Measurements from ENCODE around the gene PLEKHG5.

PLEKHG5 gene

DNA sequence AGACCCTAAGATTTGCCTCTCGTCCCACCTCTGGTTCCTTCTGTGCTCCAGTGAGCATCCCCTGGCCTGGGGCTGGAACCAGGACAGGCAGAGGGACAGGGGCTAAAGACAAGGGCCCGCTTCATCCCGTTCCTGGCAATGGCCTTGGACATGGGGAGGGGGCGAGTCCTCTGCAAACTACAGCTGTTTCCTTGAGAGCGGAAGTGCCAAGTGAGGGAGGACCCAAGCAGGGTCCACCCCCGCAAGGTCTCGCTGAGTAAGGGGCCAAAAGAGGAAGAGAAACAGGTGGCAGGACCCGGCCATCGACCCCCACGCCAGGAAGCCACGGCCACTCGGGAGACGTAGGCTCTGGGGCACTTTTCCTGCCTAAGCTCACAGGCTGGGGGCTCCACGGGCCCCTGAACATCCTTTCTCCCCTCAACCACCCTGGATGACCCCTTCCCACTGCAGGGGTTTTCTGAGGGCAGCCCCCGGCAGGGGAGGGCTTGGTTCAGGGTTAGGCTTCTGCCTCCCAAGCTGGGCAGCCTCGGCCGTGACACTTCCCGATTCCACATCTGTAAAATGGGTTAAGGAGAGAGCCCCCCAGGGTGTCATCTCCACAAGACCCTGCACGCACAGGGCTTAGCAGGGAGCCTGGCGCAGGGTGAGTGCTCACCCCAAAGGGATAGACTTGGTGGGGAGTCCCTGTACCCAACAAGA is 17.9 kb upstream of the PLEKHG5 start:
- no peak for FAIRE-seq

DNA sequence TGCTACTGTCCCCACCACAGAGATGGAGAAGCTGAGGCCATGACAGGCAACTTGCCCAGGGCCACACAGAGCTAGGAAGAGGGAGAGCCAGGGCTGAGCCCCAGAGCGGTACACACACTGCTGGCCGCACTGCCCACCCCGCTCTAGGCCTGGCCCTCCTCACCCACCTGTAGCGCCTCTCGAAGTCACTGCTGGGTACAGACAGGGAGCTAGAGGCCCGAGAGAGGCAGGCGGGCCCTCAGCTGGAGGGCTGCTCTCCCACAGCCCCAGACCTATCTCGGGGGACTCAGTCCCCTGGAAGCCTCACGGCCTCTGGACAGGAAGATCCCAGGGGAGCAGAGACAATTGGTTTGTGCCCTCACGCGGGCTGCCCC is 17.3 kb upstream of the PLEKHG5 start:
- no peak for FAIRE-seq

DNA sequence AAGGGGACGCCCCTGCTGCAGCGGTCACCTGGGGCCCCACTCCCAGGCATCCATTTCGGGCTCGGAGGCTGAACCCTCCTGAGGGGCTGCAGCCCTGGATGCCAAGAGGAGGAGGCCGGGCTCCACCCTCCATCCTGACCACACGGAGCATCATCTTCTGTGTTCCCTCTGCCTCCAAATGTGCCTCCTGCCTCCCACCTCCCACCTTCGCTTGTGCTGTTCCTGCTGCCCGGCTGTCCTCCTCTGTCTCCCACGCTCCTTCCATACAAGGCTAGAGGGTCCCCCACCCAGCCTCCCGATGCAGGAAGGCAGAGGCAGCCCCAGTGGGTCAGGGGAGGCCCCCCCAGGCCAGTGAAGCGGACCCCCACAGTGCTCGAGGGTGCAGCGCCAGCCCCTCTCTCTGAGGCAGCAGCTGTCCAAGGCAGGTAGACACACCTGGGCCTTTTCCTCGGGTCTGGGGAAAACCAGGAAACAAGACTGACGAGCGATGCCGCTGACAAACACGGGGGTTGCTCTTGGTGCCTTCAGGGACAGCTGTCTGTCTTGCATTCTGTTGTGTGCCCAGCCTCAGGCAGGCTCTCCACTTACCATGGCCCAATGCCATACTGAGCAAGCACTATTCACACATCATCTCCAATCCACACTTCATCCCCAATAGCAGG is 16.8 kb upstream of the PLEKHG5 start:
- FAIRE-seq: no peak

DNA sequence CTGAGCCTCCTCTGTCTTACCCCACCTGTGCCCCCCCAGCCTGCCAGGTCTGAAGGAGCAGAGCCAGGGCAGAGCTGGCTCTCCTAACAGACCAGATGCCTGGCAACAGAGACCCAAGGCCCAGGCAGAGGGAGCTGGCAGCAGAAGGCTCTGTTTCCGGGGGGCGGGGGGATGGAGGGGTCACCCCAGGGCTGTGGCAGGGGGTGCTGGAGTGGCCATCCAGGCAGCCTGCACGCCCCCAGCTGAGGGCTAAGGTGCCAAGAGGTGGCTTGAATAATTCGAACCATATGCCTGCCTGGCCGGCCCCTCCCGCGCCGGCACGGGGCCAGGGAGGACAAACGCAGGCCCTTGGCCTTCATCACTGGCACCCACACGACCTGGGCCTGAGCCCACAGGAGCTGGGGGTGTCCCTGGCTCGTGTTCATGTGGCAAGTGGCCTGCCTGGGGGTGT is 16.0 kb upstream of the PLEKHG5 start:
- no peak for FAIRE-seq

DNA sequence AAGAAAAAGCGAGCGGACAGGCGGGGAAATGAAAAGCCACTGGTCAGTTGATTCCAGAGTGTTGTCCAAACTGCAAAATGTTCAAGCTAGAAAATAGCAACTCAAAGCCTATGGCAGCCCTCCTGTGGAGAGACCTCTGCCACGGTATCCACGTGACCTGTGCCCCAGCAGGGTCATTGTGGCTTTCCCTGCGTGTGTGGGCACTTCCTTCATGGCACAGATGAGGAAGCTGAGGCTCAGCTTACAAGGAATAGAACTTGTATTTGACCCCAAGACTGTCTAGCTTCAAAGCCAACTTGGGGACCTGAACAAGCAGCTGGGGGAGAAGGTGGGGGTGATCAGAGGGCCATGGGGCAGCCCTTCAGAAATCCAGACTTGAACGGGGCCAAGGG is 15.6 kb upstream of the PLEKHG5 start:
- FAIRE-seq: no peak

DNA sequence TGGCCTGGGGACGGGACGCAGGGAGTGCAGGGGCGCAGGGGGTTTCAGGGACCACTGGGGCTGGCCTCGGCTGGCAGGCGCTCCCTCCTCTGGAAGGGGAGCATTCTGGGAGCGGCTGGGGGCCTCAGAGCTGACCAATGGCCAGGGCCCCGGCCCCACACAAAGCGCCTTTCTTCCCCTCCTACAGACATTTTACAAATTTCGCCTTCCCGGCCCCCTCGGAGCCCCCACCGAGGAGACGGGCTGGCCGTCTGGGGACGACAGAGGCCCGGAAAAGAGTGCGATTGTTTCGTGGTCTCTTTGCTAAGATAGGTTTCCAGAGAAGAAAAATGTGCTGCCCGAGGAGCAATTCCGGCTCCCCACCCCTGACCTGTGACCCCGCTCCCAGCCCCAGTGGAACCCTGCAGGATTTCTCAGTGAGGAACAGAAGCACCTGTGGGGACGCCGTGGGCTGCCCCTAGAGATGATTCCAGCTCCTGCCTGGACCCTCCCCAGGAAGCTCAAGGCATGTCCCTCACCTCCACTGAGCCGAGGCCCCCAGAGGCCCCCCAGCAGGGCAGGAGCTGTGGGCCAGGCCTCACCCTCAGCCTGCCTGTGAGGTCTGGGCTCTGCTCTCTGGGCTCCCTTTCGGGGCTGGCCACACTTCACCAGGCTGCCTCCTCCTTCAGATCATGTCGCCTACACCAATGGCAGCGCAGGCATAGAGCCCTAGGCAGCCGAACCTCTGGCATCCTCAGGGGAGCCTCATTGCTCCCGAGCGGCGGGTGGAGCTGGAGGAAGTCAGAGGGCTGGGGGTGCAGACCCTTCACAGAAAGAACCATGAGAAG is 15.0 kb upstream of the PLEKHG5 start:
- FAIRE-seq: no peak

DNA sequence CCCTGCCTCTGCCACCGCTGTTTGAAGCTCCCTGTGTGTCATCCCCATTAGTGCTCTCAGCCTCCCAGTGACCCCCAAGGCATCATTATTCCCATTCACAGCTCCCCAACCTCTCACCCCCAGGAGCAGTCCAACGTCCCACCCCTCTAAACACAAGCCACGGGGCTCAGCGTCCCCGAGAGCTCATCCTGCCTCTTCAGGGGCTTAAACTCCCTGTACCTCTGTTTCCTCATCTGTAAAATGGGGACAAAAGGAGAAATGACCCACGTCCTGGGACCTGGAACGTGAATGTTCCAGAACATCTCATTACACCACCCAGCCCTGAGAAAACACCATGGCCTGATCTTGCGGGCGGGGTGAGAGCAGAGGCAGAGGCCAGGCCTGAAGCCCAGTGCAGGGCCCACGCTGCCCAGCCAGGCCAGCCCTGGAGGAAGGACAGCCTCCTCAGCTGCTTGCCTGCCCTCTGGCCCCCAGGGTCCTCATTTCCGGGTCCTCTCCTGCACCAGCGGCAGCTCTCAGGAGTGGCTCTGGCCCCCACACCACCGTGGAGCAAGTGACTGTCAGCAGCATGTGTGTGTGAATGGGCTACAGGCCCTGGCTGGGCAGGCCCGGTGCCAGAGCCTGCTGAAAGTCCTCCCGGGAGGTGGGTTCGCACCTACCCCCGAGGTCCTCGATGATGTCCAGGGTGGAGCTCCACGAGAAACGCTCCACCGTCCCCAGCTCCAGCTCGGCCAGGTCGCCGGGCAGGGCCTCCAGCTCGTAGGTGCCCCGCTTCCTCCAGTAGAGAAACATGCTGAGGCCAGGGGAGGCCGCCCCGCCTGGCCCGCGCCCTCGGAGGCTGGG is 14.1 kb upstream of the PLEKHG5 start:
- no peak for FAIRE-seq

DNA sequence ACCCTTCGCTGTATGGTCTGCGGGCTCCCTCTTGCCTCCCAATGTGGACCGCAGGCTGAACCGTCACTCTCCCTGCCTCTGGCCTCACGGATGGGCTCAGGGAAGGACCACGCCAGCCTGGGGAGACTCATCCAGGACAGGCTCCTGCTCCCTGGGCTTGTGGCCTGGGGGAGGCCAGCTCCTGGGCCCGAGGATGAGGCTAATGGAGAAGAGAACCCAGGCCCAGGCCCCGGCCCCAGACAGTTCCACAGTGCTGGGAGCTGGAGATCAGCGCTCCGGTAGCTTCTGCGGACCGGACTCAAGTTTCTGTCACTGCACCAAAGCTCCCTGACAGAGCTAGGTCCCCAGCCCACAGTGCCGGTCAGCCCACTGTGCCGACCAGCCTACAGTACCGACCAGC is 13.4 kb upstream of the PLEKHG5 start:
- no peak for FAIRE-seq

DNA sequence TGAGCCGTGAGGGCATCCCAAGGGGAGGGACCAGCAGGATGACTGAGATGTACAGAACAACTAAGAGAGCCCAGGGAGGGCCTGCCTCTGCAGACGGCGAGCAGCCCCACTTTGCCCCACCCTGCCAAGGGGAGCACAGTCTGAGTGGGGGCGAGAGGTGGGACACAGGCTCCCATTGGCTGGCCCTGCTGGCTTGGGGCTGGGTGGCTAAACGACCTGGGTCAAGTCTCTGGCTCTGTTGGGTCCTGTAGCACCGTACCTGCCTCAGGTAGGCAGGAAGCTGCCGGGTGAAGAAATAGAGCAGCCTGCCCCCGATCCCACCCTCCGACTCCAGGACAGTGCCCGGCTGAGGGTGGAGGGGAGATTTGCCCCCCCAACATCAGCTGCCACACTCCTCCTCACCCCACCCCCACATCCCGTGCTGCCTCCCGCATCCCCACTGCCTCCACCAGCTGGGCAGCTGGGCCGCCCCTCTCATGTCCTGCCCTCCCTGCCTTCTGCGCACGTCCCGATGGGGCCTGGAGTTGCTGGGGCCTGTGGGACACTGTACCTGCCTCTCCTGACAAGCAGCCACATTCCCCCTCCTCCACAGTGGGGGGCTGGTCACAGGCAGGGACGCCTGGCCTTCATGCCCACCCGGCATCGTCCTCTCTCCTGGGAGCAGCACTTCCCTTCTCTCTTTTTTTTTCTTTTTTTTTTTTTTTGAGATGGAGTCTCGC is 12.6 kb upstream of the PLEKHG5 start:
- FAIRE-seq: no peak

DNA sequence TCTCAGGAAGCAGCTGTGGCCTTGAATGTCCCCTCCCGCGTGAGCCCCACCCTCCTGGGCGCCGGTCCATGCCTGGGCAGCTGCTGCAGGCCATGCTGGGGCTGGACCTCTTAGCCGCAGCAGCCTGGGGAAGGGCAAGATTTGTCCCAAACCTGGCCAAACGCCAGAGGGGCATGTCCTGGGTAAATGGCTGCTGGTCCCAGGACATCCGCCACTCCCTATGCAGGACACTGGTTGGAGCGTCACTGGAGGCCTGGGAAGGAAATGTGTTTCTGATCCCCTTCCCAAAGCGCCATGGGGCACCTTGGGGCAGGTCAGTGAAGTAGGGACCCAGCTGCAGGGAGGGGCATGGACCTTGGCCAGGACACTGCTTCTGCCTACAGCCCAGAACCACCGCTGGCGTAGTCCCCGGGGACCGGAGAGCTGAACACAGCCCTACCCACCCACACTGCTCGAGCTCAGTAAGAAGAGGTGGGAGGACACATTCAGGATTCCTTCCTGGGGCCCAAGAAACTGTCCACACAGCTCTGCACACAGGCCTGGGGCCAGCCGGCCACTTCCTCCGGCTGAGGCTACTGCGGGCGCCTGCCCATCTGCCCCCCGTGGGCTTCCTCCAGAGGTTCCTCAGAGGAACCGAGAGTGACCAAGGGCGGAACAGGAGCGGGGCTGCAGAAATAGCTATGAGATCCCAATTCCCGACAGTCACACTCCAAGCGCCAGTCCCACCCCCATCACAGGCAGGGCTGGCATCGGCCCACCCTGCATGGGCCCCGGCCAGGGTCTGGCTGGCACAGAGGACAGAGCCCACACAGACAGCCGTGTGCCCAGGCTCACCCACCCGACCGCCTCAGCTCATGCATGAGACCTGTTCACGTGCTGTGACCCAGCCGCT is 10.8 kb upstream of the PLEKHG5 start:
- no peak for FAIRE-seq

DNA sequence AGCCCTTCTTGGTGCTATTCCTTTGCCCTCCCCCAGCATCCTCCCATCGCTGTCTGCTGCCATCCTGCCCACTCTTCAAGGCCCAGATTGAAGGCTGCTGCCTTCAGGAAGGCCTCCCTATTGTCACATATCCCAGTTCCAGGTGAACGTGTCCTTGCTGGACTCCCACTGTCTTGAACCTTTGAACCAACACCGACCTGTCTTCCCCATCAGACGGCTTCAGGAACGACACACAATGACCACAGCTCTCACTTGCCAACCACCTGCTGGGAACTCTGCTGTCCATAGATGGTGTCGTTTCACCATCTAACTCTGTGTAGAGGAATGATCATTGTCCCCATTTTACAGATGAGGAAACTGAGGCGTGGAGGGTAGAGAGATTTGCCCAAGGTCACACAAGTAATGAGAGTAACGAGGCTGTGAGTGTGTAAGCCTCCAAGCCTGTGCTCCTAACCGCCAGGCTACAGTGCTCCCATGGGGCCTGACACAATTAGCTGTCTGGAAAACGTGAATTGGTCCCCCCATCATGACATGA is 9.9 kb upstream of the PLEKHG5 start:
- no peak for FAIRE-seq

DNA sequence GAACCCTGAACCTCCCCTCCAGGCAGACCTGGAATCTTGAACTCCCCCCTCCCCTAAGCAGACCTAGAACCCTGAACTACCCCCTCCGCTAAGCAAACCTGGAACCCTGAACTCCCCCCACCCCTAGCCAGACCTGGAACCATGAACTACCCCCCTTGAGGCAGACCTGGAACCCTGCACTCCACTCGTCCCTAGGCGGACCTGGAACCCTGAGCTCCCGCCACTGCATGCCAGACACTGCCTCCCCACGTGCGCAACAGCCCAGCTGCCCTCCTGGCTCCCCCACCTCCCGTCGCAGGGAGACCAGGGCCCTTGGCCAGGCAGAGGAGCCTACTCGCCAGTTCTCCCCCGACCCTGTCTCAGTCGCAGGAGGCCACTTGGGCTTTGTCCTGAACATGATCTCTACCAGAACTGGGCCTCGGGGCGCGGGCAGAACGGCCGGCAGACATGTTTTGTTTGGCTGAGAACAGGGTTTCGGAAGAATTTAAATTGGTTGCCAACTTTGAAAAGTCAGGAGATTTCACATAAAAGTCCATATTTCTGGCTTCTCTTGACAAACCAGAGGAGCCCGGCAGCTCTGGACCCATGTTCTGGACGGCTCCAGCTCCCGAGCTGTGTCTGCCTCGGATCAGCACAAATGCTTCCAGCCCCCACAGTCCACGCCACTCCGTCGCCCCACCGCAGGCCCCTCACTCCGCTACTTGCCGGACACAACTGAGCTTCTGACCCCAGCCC is 9.2 kb upstream of the PLEKHG5 start:
- FAIRE-seq: no peak

DNA sequence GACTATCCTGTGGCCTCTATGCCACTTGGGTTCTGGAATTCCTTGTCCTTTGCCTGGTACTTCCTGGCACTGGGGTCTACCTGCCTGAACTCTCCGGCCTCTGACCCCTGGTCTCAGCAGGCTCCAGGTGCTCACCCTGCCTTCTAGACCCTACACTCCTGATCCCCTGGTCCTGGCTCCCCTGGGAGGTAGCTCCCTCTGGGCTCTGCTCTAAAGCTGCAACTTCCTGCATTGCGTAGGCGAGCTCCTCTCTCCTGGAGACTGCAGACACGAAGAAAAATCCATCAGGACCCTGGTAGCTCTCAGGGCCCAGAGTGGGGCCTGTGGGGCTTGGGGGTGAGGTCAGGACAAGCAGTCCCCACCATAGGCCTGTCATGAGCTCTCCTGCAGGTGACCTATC is 7.8 kb upstream of the PLEKHG5 start:
- no peak for FAIRE-seq

DNA sequence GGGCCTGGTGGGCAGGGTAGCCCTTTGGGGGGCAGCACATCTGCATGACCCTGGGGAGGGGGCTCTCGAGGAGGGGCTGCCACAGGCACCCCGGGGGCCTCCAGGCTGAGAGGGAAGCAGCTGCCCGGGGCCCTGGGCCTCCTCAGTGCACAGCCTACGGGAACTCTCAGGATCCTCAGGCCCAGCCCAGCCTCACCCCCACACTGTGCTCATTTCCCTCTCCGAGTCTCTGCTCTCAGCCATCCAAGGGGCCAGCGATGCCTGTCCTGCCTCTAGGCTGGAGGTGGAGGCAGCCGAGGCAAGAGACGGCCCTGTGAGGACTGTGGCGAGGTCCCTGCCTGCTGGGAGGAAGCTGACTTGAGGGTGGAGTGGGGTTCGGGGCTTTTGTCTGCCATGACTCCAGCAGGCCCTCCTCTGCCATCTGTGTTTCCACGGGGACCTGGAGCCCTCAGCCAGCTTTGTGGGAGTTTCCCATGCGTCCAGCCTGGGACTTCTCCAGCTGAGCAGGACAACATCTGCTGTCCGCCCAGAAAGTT is 7.2 kb upstream of the PLEKHG5 start:
- FAIRE-seq: no peak

DNA sequence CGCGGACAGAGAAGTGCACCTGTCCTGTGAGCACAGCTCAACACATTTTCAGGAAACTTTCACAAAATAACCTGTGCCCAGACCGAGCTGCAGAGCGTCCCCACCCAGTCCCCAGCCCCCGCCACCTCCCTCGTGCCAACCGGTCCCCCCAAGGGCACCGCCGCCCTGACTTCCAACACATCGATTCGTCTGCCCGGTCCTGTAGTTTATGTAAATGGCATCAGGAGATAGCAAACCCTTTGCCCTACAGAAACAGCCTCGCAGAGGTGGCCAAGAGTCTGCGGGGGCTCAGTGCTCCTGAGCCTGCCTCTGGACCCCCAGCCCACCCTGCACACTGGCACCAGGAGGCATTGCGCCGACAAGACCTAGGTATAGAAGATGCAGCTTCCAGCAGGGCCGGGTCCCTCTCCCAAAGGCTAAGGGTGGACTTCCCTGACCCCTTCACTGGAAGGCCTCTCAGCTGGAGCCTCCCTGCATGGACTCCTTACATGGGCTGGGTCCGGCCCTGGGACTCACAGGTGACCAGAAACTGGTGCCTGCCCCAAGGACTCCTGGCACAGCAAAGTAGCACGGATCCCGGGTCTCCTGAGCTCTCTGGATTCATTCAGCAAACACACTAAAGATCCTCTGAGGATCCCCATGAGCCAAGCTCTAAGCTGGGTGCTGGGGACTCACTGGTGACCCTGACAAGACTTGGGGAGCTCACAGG is 6.6 kb upstream of the PLEKHG5 start:
- no peak for FAIRE-seq

DNA sequence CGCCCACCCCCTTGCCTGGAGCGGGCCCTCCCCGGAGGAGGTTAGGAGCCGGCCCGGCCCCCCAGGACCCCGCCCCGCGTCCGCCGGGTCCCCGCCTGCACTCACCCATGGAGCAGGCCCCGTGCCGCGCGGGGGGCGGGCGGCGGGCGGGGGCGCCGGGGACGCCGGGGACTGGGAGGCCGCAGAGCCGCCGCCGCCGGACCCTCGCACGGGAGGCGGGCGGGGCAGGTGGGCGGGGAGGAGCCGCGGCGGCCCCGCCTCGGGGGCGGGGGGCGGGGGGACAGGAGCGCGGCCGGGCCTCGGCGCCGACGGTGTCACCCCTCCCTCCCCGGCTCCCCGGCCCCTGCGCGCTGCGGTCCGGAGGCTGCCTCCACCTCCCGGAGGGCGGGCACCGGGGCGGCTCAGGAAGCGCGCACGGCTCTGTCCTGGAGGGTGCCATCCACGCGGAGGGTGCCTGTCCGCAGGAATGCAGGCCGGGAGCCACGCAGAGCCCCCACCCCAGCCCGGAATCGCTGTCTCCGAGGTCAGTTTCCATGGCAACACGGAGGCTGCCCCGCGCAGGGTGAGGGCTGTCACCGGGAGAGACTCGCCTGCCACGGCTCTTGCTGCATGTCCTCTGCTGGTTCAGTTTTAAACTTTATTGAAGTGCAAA is 5.9 kb upstream of the PLEKHG5 start:
- FAIRE-seq: no peak

DNA sequence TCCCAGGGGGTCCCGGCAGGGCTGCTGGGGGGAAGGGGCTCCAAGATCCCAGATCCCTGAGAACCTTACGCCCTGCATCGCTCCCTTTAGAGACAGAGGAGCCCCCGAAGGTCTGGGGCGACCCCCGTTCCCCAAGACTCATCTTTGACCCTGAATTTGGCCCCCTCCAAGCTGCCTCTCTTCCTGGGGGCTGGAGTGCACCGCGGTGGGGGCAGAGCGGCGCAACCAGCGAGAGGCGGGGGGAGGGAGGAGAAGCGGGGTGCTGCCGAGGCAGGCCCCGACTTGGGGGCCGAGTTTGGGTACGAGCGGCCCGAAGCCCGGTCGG is 5.4 kb upstream of the PLEKHG5 start:
- FAIRE-seq: no peak

DNA sequence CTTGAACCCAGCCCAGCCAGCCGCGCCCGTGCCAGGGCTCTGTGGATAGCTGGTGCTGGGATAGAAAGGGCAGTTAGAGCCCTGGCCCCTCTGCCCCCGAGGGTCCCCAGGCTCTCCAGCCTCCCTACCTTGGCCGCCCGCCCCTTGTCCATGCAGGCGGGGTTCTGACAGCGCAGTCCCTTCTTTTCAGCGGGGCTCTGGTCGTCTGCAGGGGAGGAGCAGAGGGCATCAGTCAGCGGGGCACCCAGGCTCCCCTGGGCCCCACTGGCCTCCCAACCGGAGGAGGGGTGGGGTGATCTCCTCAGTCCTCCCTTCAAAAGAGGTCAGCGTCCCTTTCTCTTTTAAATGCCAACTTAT is 4.9 kb upstream of the PLEKHG5 start:
- FAIRE-seq: no peak
